Stimulated activated naive CD8-positive, alpha-beta T cell treated with anti-CD3 and anti-CD28 coated beads, Interleukin-15, Interleukin-2, amounts not matched to agents 100 U/mL and 50 U/mL, for 24 hours (primary cell): Measurements from ENCODE around the gene CFAP58.
A peak's percentile ranks its signal among the peaks of the same experiment; 100 is the strongest.
"Not testable (repeated sequence)": the region's sequence is repeated elsewhere in the genome, so short reads cannot be mapped to it uniquely, and the experiment has no call there.

ENCODE experiments used
- ATAC-seq: fragments of 150-1000 bp; cut with Tn5 transposase; one replicate; pipeline ENCODE4 v1.10.0; 2021
- DNase-seq: peaks from one replicate; pipeline ENCODE4 v3.0.0; 2021

CFAP58 gene

GRCh38 chr10:104434601-104435000 lies 81.0 kb downstream of the CFAP58 start:
- ATAC-seq (no peak), DNase-seq (no peak)

GRCh38 chr10:104435822-104436221 lies 82.2 kb downstream of the CFAP58 start:
- ATAC-seq (no peak), DNase-seq (no peak)

GRCh38 chr10:104437226-104437625 lies 83.6 kb downstream of the CFAP58 start:
- DNase-seq (no peak), ATAC-seq (no peak)

GRCh38 chr10:104440221-104440620 lies 86.6 kb downstream of the CFAP58 start:
- no peak for ATAC-seq
- DNase-seq = no peak

GRCh38 chr10:104441329-104442000 lies 87.8 kb downstream of the CFAP58 start:
- ATAC-seq = peak; percentile 71

GRCh38 chr10:104445359-104445758 lies 91.7 kb downstream of the CFAP58 start:
- ATAC-seq = peak; percentile 77
- no peak for DNase-seq

More at GRCh38 chr10:104441329-104442000, 87.8 kb downstream of the CFAP58 start:
- DNase-seq = no peak

GRCh38 chr10:104446151-104446550 lies 92.5 kb downstream of the CFAP58 start:
- DNase-seq = no peak
- no peak for ATAC-seq

- no peak for ATAC-seq
- no peak for DNase-seq
Observed at GRCh38 chr10:104447331-104447730, 93.7 kb downstream of the CFAP58 start.

- ATAC-seq = no peak
Observed at GRCh38 chr10:104447906-104448305, 94.3 kb downstream of the CFAP58 start.

GRCh38 chr10:104449391-104449790 lies 95.8 kb downstream of the CFAP58 start:
- DNase-seq (no peak), ATAC-seq (no peak)

More at GRCh38 chr10:104447906-104448305, 94.3 kb downstream of the CFAP58 start:
- no peak for DNase-seq

GRCh38 chr10:104450490-104450889 lies 96.9 kb downstream of the CFAP58 start:
- DNase-seq = no peak
- no peak for ATAC-seq

- ATAC-seq (no peak), DNase-seq (no peak)
Observed at GRCh38 chr10:104450954-104451353, 97.3 kb downstream of the CFAP58 start.

GRCh38 chr10:104452977-104453376 lies 99.3 kb downstream of the CFAP58 start:
- DNase-seq (no peak), ATAC-seq (no peak)

GRCh38 chr10:104456802-104457542 lies 103.3 kb downstream of the CFAP58 start:
- no peak for DNase-seq
- ATAC-seq = peak; percentile 19

- ATAC-seq (no peak), DNase-seq (no peak)
Observed at GRCh38 chr10:104457543-104457828, 103.9 kb downstream of the CFAP58 start.

GRCh38 chr10:104465575-104465974 lies 111.9 kb downstream of the CFAP58 start:
- ATAC-seq, DNase-seq: not testable (repeated sequence)

- ATAC-seq, DNase-seq: not testable (repeated sequence)
Observed at GRCh38 chr10:104468818-104469217, 115.2 kb downstream of the CFAP58 start.

- DNase-seq = no peak
- ATAC-seq = no peak
Observed at GRCh38 chr10:104472505-104472904, 118.9 kb downstream of the CFAP58 start.

- DNase-seq (no peak), ATAC-seq (no peak)
Observed at GRCh38 chr10:104472957-104473745, 119.5 kb downstream of the CFAP58 start.

- DNase-seq (no peak), ATAC-seq (no peak)
Observed at GRCh38 chr10:104478380-104478779, 124.7 kb downstream of the CFAP58 start.

GRCh38 chr10:104479906-104480593 lies 126.4 kb downstream of the CFAP58 start:
- ATAC-seq = no peak
- no peak for DNase-seq

- DNase-seq = no peak
- no peak for ATAC-seq
Observed at GRCh38 chr10:104480797-104481196, 127.2 kb downstream of the CFAP58 start.
